Pancreas (tissue), 10 donors: ENCODE data around the gene ENDOU. TPM values are rescaled to one million over a fixed set of nuclear protein-coding genes. Genes with fewer than 3 reads are reported as not detected.

Source experiments
- ATAC-seq, 4 donors: fragments of 200-7000 bp; cut with Tn5 transposase; one replicate each; pipeline versions ENCODE4 v1.8.0 to v1.9.1; 2020; ENCODE audit warnings: mild to moderate bottlenecking in 4 of 4, moderate library complexity in 4 of 4
- DNase-seq, 6 donors: peaks; one replicate each; pipeline ENCODE4 v3.0.0-alpha.2; 2020
- FAIRE-seq: peaks from 2 replicates; lab custom pipeline; 2012; peaks lifted over from hg19 to GRCh38; lab: Jason Lieb, UNC
- H3K27ac ChIP-seq, 4 donors: fragments of 200-600 bp; sonication (generic); 1 replicate in 3 of 4; 2 replicates in 1 of 4; pipeline versions ENCODE4 v1.5.0 to v1.8.0; 2020
- H3K27me3 ChIP-seq, 4 donors: fragments of 200-600 bp; one replicate each; pipeline ENCODE4 v1.8.0; 2021
- H3K36me3 ChIP-seq, 3 donors: fragments of 200-600 bp; sonication (generic) in 1 of 3; one replicate each; pipeline versions ENCODE4 v1.5.0 to v1.8.0; 2020 to 2021
- H3K4me1 ChIP-seq, 3 donors: fragments of 200-600 bp; one replicate each; pipeline ENCODE4 v1.8.0; 2021
- H3K4me3 ChIP-seq, 4 donors: fragments of 200-600 bp; sonication (generic) in 2 of 4; one replicate each; pipeline versions ENCODE4 v1.5.0 to v1.8.0; 2020 to 2021
- H3K9me3 ChIP-seq, 4 donors: fragments of 200-600 bp; one replicate each; pipeline ENCODE4 v1.8.0; 2021
- WGBS, 2 donors: extraction: QIAGEN DNeasy Blood & Tissue Kit; methylation state at CpG; one replicate each; pipeline ENCODE4 v1.1.7; 2013; 5-methylcytosine and 5-hydroxymethylcytosine counted together
- intact Hi-C, 3 donors: fragments of 100-400 bp; cut with DNase I; formaldehyde crosslinking; loops; one replicate each; pipeline versions ENCODE4 v1.11.1 to v1.14.2; 2022
- polyA plus RNA-seq, 2 donors: library from polyadenylated mRNA; stranded (reverse); fragments of 200-250 nt; gene quantifications; one replicate each; pipeline ENCODE4 v1.2.3, GENCODE V29; 2013
- total RNA-seq, 6 donors: library from RNA; stranded (reverse); fragmentation: NEBNext Ultra II Directional in 4 of 6; extraction: Animal tissue kit (Norgen Biotek cat#: 25700) in 4 of 6; gene quantifications; one replicate each; pipeline versions ENCODE4 v1.2.1 to v1.2.4, GENCODE V29; 2021 to 2023
- TF ChIP-seq, protein P1 (sequence below), 4 donors: fragments of 200-600 bp; sonication (generic) in 3 of 4; IDR thresholded peaks; one replicate each; pipeline versions ENCODE4 v1.5.0 to v1.8.0; 2021; ENCODE audit warnings: antibody characterized with exemption in 4 of 4
- donor health status: healthy with polysubstance abuse.
- donor health status: DM: no; HTN: no; CAD: no; lungs with moderate emphysema.
- donor health status: DM: no; HTN: no; CAD: no.
- donor health status: control.
- donor health status: control.
- donor health status: Bipolar disorder and iron deficiency.
- donor health status: DM: yes; HTN: yes; CAD: no.
- donor health status: DM: no; HTN: no; CAD: no.
- donor health status: DM: no; HTN: no; CAD: no.
- donor health status: DM: yes; HTN: yes; CAD: no.

Gene ENDOU
- total and polyA plus RNA-seq, 8 donors, result 0.11 to 0.23 (median 0.20) TPM; not detected in 5

DNA sequence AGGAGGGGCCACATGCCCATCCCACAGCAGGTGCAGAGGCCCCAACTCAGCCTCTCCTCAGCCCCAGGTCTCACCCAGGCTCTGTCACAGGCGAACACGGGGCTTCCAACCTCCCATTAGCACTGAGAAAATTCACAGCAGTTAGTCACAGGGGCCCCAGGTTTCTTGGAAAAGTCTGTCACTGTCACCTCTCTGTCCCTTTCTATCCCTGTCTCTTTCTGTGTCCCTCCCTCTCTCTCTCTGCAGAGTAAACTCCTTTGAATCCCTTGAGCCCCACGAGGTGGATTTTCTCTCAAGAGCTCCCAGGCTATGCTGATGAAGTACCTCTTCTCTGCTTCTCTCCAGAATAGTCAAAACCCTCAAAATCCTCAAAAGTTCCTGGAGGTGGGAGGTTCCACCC, 14.0 kb upstream of the ENDOU start:
- H3K4me1 ChIP-seq, result peaks cover 12 to 21% (median 18%) of the 10 kb centered on the region in 3 donors
- FAIRE-seq (no peak), ATAC-seq (no peak), DNase-seq (peak in 1 of 6 donors; percentile 7)
- TF ChIP-seq, protein P1, sequence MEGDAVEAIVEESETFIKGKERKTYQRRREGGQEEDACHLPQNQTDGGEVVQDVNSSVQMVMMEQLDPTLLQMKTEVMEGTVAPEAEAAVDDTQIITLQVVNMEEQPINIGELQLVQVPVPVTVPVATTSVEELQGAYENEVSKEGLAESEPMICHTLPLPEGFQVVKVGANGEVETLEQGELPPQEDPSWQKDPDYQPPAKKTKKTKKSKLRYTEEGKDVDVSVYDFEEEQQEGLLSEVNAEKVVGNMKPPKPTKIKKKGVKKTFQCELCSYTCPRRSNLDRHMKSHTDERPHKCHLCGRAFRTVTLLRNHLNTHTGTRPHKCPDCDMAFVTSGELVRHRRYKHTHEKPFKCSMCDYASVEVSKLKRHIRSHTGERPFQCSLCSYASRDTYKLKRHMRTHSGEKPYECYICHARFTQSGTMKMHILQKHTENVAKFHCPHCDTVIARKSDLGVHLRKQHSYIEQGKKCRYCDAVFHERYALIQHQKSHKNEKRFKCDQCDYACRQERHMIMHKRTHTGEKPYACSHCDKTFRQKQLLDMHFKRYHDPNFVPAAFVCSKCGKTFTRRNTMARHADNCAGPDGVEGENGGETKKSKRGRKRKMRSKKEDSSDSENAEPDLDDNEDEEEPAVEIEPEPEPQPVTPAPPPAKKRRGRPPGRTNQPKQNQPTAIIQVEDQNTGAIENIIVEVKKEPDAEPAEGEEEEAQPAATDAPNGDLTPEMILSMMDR (IDR thresholded peaks at IDR 0.05), result no peak
- 81 to 83% methylated on average over 3 of the region's 3 CpGs for WGBS, 2 donors
- no peak overlapping the region for H3K4me3 ChIP-seq
- intact Hi-C loops, result no loop called here
- H3K9me3 ChIP-seq, result no peaks in the 10 kb centered on the region
- H3K27ac ChIP-seq, result no peak overlapping the region
- no peaks in the 10 kb centered on the region for H3K36me3 ChIP-seq
- no peaks in the 10 kb centered on the region for H3K27me3 ChIP-seq

DNA sequence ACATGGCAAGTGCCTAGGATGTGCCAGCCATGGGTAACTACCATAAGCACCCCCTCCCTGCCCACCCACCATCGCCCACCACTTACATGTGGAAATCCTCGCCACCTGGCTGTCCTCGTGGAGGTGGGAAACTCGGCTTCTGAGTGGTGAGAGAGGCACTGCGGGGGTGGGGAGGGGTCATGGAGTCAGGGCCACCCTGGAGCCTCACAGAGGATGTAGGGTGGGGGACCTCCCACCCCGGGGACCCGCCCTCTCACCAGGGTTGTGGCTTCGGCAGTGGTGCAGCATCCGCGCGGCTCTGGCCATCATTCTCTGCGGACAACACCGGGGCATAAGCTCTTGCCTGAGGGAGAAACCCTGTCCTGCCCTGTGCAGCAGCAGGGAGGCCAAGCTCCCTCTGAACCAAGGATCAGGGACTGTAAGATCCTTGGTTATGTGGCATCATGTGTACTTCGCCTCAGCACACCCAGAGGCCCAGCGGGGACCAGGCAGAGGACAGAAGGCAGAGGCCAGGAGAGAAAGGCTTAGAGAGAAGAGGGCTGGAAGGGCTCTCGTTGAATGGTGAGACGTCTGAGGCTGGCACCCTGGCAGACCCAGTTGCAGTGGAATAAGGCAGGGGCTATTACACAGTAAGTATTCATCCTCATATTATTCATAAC, 12.8 kb upstream of the ENDOU start:
- intact Hi-C loops, result no loop called here
- Histone ChIP-seq H3K36me3 (no peaks in the 10 kb centered on the region), H3K4me3 (no peak overlapping the region), H3K27ac (peak overlapping the region in 1 of 4 donors; percentile 52), H3K4me1 (peaks cover 12 to 21% (median 18%) of the 10 kb centered on the region in 3 donors), H3K27me3 (no peaks in the 10 kb centered on the region), H3K9me3 (no peaks in the 10 kb centered on the region)
- 80 to 82% methylated on average over 17 of the region's 17 CpGs for WGBS, 2 donors
- FAIRE-seq (no peak), DNase-seq (peak in 2 of 6 donors; percentile 51 to 68), ATAC-seq (no peak)
- TF ChIP-seq, protein P1 (IDR thresholded peaks at IDR 0.05), result no peak

DNA sequence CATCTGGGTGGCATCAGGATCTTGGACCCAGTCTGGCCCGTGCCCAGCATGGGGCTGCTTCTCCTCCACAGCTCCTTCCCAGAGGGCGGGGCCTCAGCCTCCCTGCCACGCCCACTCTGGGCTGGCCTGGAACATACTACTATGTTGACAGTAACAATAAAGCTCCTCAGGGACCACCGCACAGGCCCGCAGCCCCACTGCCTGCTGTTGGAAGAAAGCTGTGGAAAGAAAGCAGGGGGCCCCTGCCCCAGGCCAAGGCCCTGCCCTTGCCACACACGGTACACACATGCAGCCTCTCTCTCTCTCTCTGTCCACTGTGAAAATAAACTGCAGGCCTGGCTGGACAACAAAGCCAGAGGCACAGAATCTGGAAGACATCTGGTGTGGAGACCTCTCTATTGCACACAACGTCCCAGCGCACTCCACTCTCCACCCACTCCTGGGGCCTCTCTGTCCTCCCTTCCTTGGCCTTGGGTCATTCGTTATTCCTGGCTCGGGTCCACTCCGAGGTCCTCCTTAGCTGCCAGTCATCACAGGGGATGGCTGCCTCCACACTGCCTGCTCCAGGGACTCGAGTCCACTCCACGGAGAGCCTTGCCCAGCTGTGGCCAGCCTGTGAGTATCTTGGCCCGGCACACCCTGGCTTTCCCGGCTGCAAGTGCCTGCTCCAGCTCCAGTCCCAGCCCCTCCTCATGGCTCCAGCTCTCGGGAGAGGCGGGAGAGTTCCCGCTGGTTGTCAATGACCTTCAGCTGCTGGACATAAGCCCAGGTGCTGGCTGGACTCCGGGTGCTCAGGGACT, 11.8 kb upstream of the ENDOU start:
- no peaks in the 10 kb centered on the region for H3K27me3 ChIP-seq
- peaks cover 12 to 21% (median 18%) of the 10 kb centered on the region in 3 donors for H3K4me1 ChIP-seq
- peak overlapping the region; percentile 29 to 52 (median 48) for H3K27ac ChIP-seq
- H3K36me3 ChIP-seq, result no peaks in the 10 kb centered on the region
- ATAC-seq (peak; percentile 83 to 92 (median 90)), DNase-seq (peak; percentile 80 to 96 (median 92)), FAIRE-seq (no peak)
- TF ChIP-seq, protein P1 (IDR thresholded peaks at IDR 0.05), result no peak
- intact Hi-C loops, result no loop called here
- 14 to 15% methylated on average over 18 to 19 of the region's 19 CpGs for WGBS, 2 donors
- no peaks in the 10 kb centered on the region for H3K9me3 ChIP-seq
- no peak overlapping the region for H3K4me3 ChIP-seq

DNA sequence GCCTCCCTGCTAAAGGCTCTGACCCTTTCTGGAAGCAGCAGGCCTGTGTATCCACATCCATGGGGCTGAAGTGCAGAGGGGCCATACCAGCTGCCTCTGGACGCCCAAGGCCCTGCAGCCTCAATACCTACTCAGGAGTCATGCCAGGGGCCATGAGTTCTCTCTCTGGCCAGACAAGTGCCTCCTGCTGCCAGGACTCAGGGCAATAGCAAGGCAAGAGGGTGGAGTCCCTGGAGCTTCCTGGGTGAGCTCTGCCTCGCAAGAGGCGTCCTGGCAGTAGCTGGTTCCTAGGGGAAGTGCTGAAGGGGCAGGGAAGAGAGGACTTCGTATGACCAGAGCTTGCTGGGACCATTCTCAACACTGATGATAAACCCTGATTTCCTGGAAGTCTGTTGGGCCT, 10.9 kb upstream of the ENDOU start:
- peak in 2 of 6 donors; percentile 27 to 39 for DNase-seq
- FAIRE-seq, result no peak
- Histone ChIP-seq H3K4me1 (peaks cover 12 to 19% (median 18%) of the 10 kb centered on the region in 3 donors), H3K4me3 (no peak overlapping the region), H3K27me3 (no peaks in the 10 kb centered on the region), H3K27ac (peak overlapping the region in 2 of 4 donors; percentile 51 to 52), H3K36me3 (no peaks in the 10 kb centered on the region), H3K9me3 (no peaks in the 10 kb centered on the region)
- intact Hi-C loops, result no loop called here
- TF ChIP-seq, protein P1 (IDR thresholded peaks at IDR 0.05), result no peak
- ATAC-seq, result peak in 1 of 4 donors; percentile 2
- WGBS, 2 donors, result 77 to 93% methylated on average over 4 of the region's 4 CpGs
